ENCODE data around the gene TUBB4B. TPM values are rescaled to one million over a fixed set of nuclear protein-coding genes. Genes with fewer than 3 reads are reported as not detected.
A peak's percentile ranks its signal among the peaks of the same experiment; 100 is the strongest.

The TUBB4B gene
- total RNA-seq, 1 donor from 2014 or later: 132 TPM

DNA sequence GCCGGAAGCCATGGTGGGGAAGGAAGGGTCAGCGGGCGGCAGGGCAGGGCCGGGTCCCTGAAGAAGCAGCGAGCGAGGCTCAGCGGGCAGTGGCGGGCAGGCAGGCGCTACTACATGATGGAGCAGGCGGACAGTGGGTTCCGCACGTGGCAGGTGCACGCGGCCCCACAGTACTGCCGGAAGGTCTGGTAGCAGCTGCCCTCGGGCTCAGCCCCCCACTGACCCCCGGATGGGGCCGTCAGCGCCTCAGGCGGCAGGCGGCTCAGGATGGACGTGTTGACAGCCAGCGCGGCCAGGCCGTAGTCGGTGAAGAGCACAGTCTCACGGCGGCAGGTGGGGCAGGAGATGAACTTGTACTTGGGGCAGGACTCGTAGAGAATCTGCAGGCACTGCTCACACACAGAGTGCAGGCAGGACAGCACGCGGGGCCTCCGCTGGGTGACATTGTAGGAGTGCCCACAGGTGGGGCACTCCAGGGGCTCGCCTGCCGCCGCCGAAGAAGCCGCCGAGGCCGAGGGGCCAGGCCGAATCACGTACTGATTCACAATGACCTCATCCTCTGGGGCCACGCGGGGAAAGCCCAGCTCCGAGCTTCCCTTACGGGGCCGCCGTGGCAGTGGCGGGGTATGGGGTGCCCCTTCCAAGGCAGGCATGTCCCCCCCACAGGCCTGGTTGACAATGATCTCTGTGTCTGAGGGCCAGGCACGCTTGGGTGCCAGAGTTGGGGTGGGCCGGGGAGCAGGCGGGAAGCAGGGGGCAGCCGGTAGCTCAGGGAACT lies 20.6 kb upstream of the TUBB4B start:
- Mint-ChIP-seq H3K36me3 (ENCODE audit: unreplicated experiment) (no peaks in the 10 kb centered on the region), H3K9me3 (ENCODE audit: unreplicated experiment) (no peaks in the 10 kb centered on the region), H3K4me1 (ENCODE audit: unreplicated experiment) (peaks cover 11% of the 10 kb centered on the region), H3K27ac (ENCODE audit: unreplicated experiment) (no peak overlapping the region), H3K27me3 (ENCODE audit: unreplicated experiment) (no peaks in the 10 kb centered on the region), H3K4me3 (ENCODE audit: unreplicated experiment) (peak overlapping the region; percentile 45)
- TF ChIP-seq, protein P1, sequence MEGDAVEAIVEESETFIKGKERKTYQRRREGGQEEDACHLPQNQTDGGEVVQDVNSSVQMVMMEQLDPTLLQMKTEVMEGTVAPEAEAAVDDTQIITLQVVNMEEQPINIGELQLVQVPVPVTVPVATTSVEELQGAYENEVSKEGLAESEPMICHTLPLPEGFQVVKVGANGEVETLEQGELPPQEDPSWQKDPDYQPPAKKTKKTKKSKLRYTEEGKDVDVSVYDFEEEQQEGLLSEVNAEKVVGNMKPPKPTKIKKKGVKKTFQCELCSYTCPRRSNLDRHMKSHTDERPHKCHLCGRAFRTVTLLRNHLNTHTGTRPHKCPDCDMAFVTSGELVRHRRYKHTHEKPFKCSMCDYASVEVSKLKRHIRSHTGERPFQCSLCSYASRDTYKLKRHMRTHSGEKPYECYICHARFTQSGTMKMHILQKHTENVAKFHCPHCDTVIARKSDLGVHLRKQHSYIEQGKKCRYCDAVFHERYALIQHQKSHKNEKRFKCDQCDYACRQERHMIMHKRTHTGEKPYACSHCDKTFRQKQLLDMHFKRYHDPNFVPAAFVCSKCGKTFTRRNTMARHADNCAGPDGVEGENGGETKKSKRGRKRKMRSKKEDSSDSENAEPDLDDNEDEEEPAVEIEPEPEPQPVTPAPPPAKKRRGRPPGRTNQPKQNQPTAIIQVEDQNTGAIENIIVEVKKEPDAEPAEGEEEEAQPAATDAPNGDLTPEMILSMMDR (IDR thresholded peaks at IDR 0.05): no peak
- DNase-seq (ENCODE audit: extremely low spot score, unreplicated experiment): no peak

DNA sequence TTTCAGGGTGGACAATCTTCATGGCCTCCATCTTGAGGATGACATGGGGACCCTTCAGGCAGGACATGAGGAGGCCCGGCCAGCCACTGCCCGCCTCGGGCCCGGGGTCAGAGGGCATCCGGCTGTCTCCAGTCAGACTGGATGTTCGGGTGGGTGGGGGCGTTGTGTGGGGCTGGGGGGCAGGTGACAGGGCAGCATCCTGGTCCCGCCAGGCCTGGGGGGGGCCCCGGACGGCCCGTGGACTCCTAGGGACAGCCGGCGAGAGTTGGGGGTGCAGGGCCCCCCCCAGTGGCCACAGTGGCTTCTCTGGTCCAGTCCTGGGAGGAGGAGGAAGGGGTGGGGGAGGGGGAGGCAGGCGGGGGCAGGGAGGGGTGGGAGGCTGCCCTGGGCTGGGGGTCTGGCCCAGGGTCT lies 20.0 kb upstream of the TUBB4B start:
- TF ChIP-seq, protein P1 (IDR thresholded peaks at IDR 0.05): no peak
- no peaks in the 10 kb centered on the region for H3K27me3 Mint-ChIP-seq (ENCODE audit: unreplicated experiment)
- DNase-seq (ENCODE audit: extremely low spot score, unreplicated experiment): no peak
- peaks cover 11% of the 10 kb centered on the region for H3K4me1 Mint-ChIP-seq (ENCODE audit: unreplicated experiment)
- peak overlapping the region; percentile 45 for H3K4me3 Mint-ChIP-seq (ENCODE audit: unreplicated experiment)
- no peaks in the 10 kb centered on the region for H3K9me3 Mint-ChIP-seq (ENCODE audit: unreplicated experiment)
- no peak overlapping the region for H3K27ac Mint-ChIP-seq (ENCODE audit: unreplicated experiment)
- no peaks in the 10 kb centered on the region for H3K36me3 Mint-ChIP-seq (ENCODE audit: unreplicated experiment)

DNA sequence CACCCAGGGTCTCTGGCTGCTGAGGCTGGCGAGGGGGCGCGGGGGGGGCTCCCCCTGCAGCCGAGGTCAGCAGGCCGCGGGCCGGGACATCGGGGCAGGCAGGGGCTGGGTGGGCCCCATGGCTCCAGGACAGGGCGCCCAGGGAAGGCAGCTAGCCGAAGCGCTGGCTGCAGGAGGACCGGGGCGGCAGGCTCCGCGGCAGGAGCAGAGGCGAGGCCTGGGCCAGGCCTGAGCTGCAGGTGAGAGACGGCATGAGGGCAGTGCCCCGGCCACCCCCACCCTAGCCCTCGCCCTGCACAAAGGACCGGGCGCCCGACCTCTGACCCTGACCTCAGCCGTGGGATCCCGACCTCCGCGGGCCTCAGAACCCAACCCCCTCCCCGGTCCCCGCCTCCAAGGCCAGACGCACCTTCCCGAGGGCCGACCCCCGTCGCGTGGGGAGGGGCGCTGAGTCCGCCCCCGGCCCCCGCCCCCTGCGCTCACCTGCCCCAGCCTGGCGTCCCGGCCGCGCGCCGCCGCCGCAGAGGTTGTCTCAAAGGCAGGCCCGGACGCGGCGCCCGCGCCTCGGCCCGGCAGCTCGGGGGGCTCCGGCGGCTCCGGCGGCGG lies 19.5 kb upstream of the TUBB4B start:
- Mint-ChIP-seq H3K4me3 (ENCODE audit: unreplicated experiment) (no peak overlapping the region), H3K4me1 (ENCODE audit: unreplicated experiment) (peaks cover 11% of the 10 kb centered on the region), H3K36me3 (ENCODE audit: unreplicated experiment) (no peaks in the 10 kb centered on the region), H3K27me3 (ENCODE audit: unreplicated experiment) (no peaks in the 10 kb centered on the region), H3K9me3 (ENCODE audit: unreplicated experiment) (no peaks in the 10 kb centered on the region), H3K27ac (ENCODE audit: unreplicated experiment) (no peak overlapping the region)
- no peak for DNase-seq (ENCODE audit: extremely low spot score, unreplicated experiment)
- TF ChIP-seq, protein P1 (IDR thresholded peaks at IDR 0.05): no peak

DNA sequence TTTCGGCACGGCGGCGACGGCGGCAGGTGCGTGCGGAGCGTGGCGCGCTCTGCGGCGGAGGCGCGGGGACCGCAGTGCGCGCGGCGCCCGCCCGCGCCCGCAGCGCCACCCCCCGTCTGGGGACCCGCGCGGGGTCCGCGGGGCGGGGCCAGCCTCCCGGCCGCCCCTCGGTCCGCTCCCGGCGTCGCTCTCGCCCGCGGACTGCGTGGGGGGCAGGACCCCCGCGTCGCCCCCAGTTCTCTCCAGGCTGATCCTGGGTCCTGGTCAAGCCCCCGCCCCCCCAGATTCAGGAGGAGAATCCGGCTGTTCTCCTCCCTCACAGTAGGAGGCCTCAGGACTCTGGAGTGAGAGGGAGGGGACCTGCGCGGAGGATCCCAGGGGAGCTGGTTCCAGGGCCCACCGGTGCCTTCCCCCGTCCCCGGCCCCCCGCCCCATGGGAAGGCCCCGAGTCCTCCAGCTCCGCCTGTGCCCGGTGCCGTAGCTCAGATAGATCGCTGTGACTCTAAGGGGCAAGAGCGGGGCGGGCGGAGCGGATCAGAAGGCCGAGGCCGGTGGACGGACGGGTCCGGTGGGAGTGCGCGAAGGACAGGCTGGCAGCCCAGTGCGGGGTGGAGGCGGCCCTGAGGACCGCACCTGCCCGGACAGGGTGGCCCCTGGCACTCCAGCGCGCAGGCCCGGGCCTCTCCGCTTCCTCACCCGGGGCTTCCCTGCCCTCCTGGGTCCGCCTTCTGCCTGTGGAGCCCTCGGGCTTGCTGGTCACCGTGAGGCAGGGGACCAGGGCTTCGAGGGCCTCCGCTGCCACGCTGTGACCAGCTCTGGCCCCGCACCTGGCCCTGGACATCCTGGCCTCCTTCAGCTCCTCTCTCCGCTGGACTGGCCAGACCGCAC lies 18.7 kb upstream of the TUBB4B start, which contains the start of gene RNF208:
TSS of gene RNF208 (minus strand) at position 51 of the 888 bp plus-strand sequence. CDS start 1,028 bp downstream, outside the sequence.
- no peak for DNase-seq (ENCODE audit: extremely low spot score, unreplicated experiment)
- no peaks in the 10 kb centered on the region for H3K36me3 Mint-ChIP-seq (ENCODE audit: unreplicated experiment)
- peak within 1 kb of the TSS; percentile 38 for H3K27ac Mint-ChIP-seq (ENCODE audit: unreplicated experiment)
- no peaks in the 10 kb centered on the region for H3K9me3 Mint-ChIP-seq (ENCODE audit: unreplicated experiment)
- peaks cover 13% of the 10 kb centered on the region for H3K4me1 Mint-ChIP-seq (ENCODE audit: unreplicated experiment)
- H3K27me3 Mint-ChIP-seq (ENCODE audit: unreplicated experiment): no peaks in the 10 kb centered on the region
- TF ChIP-seq, protein P1 (IDR thresholded peaks at IDR 0.05): no peak
- peak within 1 kb of the TSS; percentile 74 for H3K4me3 Mint-ChIP-seq (ENCODE audit: unreplicated experiment)
